ENCODE results near the gene MYOCD. TPM values are rescaled to one million over a fixed set of nuclear protein-coding genes. Genes with fewer than 3 reads are reported as not detected.

Gene MYOCD
- total and polyA plus RNA-seq, 2 of the 13 experiments (the other 11 are each of a cell fraction or from before 2014, with no cell fraction given), result not detected

DNA sequence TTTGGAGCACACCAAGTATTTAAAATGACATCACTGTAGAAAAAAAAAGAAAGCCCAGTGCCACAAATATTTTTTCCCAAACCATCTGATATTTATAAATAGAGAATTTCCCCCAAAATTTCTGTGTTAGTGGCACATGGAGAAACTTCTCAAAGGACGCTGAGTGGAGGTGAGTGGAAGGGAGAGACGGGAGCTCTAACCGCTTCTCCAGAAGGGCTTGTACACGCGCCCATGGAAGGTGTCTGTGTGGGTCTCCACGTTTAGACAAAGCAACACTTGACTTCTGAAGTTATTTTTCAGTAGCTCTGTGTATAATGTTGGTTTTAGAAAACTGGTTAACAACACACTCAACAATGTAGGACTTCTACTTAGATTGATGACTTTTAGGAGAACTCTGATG lies 1.0 kb downstream of the MYOCD start (continued):
- TF ChIP-seq ZNF772 (CRISPR knock-in tag; IDR thresholded peaks at IDR 0.05) (no peak), ZNF615 (CRISPR knock-in tag; IDR thresholded peaks at IDR 0.05; ENCODE audit: borderline replicate concordance) (no peak), CENPT (CRISPR knock-in tag; IDR thresholded peaks at IDR 0.05; ENCODE audit: low read depth) (no peak), NFYB (CRISPR knock-in tag; IDR thresholded peaks at IDR 0.05) (no peak), NFE2 (CRISPR knock-in tag; IDR thresholded peaks at IDR 0.05) (no peak), HNRNPLL (IDR thresholded peaks at IDR 0.05; ENCODE audit: low read depth, low read length, poor library complexity, severe bottlenecking) (no peak), ZNF3 (CRISPR knock-in tag; IDR thresholded peaks at IDR 0.05) (no peak), MIER2 (CRISPR knock-in tag; IDR thresholded peaks at IDR 0.05) (no peak), GABPA (IDR thresholded peaks at IDR 0.05; ENCODE audit: low read depth, low read length) (no peak), GABPA (CRISPR knock-in tag; IDR thresholded peaks at IDR 0.05; ENCODE audit: low read depth) (no peak), FOSL1 (CRISPR knock-in tag; IDR thresholded peaks at IDR 0.05; ENCODE audit: borderline replicate concordance) (no peak), PAWR (CRISPR knock-in tag; IDR thresholded peaks at IDR 0.05; ENCODE audit: borderline replicate concordance) (no peak)
- TF ChIP-seq, protein P1, sequence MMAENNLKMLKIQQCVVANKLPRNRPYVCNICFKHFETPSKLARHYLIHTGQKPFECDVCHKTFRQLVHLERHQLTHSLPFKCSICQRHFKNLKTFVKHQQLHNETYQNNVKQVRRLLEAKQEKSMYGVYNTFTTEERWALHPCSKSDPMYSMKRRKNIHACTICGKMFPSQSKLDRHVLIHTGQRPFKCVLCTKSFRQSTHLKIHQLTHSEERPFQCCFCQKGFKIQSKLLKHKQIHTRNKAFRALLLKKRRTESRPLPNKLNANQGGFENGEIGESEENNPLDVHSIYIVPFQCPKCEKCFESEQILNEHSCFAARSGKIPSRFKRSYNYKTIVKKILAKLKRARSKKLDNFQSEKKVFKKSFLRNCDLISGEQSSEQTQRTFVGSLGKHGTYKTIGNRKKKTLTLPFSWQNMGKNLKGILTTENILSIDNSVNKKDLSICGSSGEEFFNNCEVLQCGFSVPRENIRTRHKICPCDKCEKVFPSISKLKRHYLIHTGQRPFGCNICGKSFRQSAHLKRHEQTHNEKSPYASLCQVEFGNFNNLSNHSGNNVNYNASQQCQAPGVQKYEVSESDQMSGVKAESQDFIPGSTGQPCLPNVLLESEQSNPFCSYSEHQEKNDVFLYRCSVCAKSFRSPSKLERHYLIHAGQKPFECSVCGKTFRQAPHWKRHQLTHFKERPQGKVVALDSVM (CRISPR knock-in tag; IDR thresholded peaks at IDR 0.05), result no peak

All from HepG2 (cell line).